Measurements from ENCODE around the gene ARHGAP21. TPM values are rescaled to one million over a fixed set of nuclear protein-coding genes. Genes with fewer than 3 reads are reported as not detected.
"Not testable (repeated sequence)": the region's sequence is repeated elsewhere in the genome, so short reads cannot be mapped to it uniquely, and the experiment has no call there.

The ARHGAP21 gene
- total RNA-seq = 10 to 100 TPM; 18.4 to 27.2 TPM

DNA sequence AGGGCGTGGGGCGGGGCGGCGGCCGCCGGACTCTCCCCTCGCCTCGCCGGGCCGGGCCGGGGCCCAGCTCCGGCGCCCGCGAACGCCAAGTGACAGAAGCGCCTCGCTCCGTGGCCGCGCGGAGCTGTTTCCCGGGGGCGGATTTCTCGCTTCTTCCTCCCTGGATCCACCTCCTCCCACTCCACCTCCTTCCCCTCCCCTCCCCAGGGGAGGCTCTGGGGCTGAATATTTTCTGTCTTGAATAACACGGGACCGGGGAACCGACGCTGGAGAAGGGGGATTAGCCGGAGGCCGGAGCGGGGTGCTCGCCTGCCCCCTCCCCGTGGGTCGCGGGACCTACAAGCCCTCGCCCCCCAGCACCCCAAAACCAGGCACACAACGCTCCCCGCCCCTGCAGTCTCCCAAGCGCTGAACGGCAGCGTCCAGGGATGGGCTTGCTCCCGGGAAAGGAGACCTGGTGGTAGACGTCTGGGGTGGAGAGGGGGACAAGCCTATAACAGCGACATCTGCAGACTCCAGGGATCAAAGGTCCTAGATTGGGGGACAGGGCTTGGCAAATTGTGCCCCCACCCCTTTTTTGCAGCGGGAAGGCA, at the start of gene ARHGAP21:
TSS of gene ARHGAP21 (minus strand) at position 100 of the 593 bp plus-strand sequence. CDS start 1,988 bp downstream, outside the sequence.
- ATAC-seq = peak; percentile 16 to 28
- Mint-ChIP-seq H3K36me3 (peaks cover 0 to 10% of the 10 kb centered on the region in 2 donors), H3K9me3 (no peaks in the 10 kb centered on the region), H3K27ac (peak within 1 kb of the TSS; percentile 85 to 88)
- DNase-seq (ENCODE audit: low spot score in 2 of 2) = peak; percentile 47 to 61

DNA sequence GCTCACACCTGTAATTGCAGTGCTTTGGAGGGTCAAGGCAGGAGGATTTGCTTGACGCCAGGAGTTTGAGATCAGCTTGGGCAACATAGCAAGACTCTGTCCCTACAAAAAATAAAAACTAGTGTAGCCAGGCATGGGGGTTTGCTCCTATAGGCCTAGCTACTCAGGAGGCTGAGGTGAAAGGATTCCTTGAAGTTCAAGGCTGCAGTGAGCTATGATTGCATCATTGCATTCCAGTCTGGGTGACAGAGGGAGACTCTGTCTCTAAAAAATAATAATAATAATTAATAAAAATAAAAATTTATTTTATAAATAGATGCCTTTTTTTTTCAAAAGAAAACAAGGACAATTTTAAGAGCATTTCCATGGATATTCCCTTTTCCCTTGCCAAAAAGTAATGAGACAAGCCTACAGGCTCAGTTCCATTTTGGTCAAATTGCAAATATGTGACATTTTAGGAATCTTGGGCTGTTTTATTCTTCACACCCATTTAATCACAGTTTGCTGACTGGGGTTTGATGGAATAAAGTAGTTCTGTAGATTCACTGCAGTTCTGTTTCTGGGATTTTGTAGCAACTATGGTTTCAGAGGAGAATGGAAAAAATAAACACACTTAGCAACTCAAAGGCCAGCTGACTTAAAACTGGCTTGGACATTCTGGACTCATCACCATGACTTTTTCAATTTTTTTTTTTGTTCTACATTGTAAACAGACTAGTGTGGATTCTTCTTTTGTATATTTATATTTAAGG, 48.4 kb upstream of the ARHGAP21 start:
- ATAC-seq (no peak), DNase-seq (ENCODE audit: low spot score in 2 of 2) (no peak)
- Mint-ChIP-seq H3K9me3 (no peaks in the 10 kb centered on the region), H3K27ac (no peak overlapping the region), H3K36me3 (no peaks in the 10 kb centered on the region)

DNA sequence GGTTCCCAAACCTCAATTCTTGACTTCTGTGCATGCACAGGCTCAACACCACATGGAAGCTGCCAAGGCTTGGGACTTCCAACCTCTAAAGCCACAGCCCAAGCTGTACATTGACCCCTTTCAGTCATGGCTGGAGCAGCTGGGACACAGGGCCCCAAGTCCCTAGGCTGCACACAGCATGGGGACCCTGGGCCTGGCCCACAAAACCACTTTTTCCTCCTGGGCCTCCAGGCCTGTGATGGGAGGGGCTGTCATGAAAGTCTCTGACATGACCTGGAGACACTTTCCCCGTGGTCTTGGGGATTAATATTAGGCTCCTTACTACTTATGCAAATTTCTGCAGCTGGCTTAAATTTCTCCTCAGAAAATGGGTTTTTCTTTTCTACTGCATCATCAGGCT, 41.3 kb upstream of the ARHGAP21 start:
- H3K9me3 Mint-ChIP-seq = peaks cover 5 to 11% of the 10 kb centered on the region in 2 donors

DNA sequence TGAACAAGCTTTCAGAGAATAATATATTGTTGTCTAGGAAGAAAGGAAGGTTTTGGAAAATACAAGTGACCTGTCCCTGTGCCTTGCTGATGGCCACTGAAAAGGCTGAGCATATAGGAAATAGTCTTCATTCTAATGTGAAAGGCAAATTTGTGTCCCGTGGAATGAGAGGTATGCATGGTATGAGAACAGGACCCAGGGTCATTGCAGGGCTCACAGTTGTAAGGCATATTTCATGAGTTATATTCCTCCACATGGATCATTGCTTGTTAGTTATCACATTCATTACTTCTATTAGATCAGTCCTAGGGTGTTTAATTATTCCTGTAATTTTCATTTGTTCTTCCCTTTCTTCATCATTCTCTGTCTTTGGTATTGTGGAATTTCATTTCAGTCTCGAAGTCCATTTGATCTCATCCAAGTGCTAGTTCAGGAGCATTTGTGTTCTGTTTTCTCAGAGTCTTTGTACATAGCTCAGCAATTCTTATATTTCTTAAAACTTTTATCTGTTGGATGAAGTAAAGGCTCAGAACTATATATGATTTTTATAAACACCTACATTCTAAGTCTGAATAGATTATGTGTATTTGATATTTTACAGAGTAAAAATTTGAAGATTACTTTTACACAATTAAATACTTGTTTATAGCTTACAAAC, 39.4 kb upstream of the ARHGAP21 start:
- DNase-seq (ENCODE audit: low spot score in 2 of 2) (no peak), ATAC-seq (no peak)
- no peak overlapping the region for H3K27ac Mint-ChIP-seq
- H3K36me3 Mint-ChIP-seq = peaks cover 4 to 7% of the 10 kb centered on the region in 2 donors
- peaks cover 5 to 13% of the 10 kb centered on the region in 2 donors for H3K9me3 Mint-ChIP-seq

More for the DNA sequence above, 41.3 kb upstream of the ARHGAP21 start:
- not testable (repeated sequence) for H3K27ac Mint-ChIP-seq; DNase-seq (ENCODE audit: low spot score in 2 of 2); ATAC-seq; H3K36me3 Mint-ChIP-seq

DNA sequence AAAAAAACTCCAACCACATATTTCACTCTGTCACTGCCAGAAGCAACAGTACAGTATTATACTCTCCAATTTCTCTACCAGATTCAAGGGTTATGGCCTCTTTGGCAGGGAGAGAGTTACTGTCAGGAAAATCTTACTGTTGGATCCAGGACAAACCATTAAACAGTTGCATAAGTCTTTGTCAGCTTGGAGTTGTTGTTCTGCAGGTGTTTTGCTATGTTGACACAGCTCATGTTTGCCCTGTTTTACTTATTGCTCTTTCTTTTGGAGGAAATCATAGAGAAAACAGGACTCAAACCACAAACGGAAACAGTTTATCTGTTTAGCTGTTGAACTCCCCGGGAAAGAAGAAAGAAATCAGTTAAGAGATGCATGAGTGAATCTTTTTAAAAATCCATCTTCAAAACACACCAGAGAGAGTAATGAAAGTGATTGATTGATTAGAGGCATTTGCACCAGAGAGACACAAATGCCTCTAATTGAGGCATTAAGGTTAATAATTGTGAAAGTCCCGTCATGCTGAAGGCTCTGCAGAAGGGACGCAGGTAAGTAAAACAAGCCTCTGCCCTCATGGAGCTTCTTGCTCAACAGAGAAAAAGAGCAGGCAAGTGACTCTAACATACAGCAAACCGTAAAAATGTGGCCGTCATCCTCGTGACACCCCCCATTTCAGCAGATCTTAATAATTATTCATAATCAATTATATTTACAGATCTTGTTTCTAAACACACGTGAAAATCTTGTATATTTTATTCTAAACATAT, 38.7 kb upstream of the ARHGAP21 start:
- Mint-ChIP-seq H3K9me3 (peaks cover 5 to 17% of the 10 kb centered on the region in 2 donors), H3K36me3 (peaks cover 4 to 7% of the 10 kb centered on the region in 2 donors), H3K27ac (no peak overlapping the region)
- no peak for DNase-seq (ENCODE audit: low spot score in 2 of 2)
- ATAC-seq = no peak

DNA sequence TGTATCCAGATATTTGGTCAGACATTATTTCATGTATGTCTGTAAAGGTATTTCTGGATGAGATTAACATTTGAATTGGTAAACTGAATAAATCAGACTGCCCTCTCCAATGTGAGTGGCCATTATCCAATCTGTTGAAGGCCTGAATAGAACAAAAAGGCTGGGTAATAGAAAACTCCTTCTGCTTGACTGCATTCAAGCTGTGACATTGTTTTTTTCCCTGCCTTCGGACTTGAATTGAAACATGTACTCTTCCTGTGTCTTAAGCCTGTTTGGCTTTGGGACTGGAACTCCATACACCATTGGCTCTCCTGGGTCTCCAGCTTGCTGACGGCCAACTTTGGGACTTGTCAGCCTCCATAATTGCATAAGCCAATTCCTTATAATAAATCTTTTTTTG, 36.0 kb upstream of the ARHGAP21 start:
- Mint-ChIP-seq H3K9me3 (peaks cover 0 to 12% of the 10 kb centered on the region in 2 donors), H3K36me3 (no peaks in the 10 kb centered on the region)

DNA sequence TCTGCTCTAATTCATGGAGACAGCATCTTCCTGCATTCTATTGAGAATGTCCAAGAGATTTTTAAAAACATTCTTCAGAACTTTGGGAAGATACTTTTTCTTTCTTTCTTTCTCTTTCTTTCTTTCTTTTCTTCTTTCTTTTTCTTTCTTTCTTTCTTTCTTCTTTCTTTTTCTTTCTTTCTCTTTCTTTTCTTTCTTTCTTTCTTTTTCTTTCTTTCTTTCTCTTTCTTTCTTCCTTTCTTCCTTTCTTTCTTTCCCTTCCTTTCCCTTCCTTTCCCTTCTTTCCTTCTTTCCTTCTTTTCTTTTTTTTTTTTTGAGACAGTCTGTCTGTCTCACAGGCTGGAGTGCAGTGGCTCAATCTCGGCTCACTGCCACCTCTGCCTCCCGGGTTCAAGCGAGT, 34.6 kb upstream of the ARHGAP21 start:
- not testable (repeated sequence) for H3K36me3 Mint-ChIP-seq; ATAC-seq; DNase-seq (ENCODE audit: low spot score in 2 of 2); H3K27ac Mint-ChIP-seq
- H3K9me3 Mint-ChIP-seq = peaks cover 0 to 12% of the 10 kb centered on the region in 2 donors

More for the DNA sequence above, 36.0 kb upstream of the ARHGAP21 start:
- no peak for ATAC-seq
- no peak for DNase-seq (ENCODE audit: low spot score in 2 of 2)
- no peak overlapping the region for H3K27ac Mint-ChIP-seq

DNA sequence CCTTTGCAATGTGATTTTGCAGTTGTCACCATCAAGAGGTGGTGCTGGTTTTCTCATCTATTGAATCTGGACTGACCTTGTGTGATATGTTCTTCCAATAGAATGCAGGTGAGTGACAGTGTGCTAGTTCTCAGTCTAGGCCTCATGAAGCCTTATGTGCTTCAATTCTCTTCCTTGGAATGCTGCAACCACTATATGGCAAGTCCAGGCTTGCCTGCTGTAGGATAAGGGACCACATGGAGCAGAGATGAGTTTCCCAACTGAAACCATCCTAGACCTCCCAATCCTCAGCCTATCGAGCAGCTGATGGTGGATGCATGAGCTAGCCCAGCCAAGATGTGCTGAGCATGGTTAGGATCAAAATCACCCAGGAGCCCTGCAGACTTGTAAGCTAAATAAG, 32.6 kb upstream of the ARHGAP21 start:
- Mint-ChIP-seq H3K27ac (no peak overlapping the region), H3K36me3 (no peaks in the 10 kb centered on the region), H3K9me3 (peaks cover 0 to 12% of the 10 kb centered on the region in 2 donors)
- no peak for DNase-seq (ENCODE audit: low spot score in 2 of 2)
- ATAC-seq = no peak

DNA sequence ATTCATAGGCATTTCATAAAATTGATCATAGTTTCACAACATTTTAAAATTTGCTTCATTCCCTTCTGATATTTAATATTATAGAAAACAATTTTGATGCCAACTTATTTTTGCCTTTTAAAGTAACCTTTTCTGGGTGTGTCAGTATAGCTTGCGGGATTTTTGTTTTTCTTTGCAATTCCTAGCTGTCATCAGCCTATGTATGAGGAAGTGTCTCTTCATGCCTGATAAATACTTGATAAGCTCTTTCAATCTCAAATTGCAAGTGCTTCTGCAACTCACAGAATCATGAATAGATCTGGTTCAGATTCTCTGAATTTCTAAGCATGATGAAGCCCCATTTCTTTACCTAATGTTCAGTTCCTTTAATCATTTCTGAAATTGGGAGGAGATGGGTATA, 28.0 kb upstream of the ARHGAP21 start:
- Mint-ChIP-seq H3K36me3 (no peaks in the 10 kb centered on the region), H3K27ac (no peak overlapping the region), H3K9me3 (no peaks in the 10 kb centered on the region)
- DNase-seq (ENCODE audit: low spot score in 2 of 2) = no peak
- ATAC-seq = no peak

DNA sequence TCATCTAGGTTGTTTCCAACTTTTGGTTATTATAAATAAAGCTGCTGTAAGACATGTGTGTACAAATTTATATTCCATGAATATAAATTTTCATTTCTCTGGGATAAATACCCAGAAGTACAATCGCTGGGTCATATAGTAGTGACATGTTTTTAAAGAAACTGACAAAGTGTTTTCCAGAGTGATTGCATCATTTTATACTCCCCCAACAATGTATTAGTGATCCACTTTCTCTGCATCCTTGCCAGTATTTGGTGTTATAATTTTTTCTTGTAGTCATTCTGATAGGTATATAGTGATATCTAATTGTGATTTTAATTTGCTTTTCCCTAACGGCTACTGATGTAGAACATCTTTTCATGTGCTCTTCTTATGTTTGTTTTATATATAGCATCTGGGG, 27.0 kb upstream of the ARHGAP21 start:
- Mint-ChIP-seq H3K9me3 (no peaks in the 10 kb centered on the region), H3K27ac (no peak overlapping the region), H3K36me3 (no peaks in the 10 kb centered on the region)
- ATAC-seq (no peak), DNase-seq (ENCODE audit: low spot score in 2 of 2) (no peak)

DNA sequence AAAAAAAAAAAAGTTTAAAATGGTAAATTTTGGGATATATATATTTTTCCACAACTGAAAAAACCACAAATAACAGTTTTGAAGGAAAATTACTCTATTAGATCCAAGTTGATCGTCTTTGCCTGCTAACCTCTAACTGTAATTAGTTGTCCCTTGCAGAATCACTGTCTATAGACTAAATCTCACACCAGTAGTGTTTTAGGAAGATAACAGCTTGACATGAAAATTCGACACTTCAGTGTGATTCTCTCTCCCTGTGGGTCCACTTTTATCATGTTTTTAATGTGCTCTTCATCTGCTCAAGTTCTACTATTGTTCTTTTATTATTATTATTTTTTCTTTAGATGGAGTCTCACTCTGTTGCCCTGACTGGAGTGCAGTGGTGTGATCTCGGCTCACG, 24.5 kb upstream of the ARHGAP21 start:
- H3K36me3 Mint-ChIP-seq = no peaks in the 10 kb centered on the region
- no peak for DNase-seq (ENCODE audit: low spot score in 2 of 2)
- ATAC-seq = no peak
- H3K27ac Mint-ChIP-seq = no peak overlapping the region
- no peaks in the 10 kb centered on the region for H3K9me3 Mint-ChIP-seq

DNA sequence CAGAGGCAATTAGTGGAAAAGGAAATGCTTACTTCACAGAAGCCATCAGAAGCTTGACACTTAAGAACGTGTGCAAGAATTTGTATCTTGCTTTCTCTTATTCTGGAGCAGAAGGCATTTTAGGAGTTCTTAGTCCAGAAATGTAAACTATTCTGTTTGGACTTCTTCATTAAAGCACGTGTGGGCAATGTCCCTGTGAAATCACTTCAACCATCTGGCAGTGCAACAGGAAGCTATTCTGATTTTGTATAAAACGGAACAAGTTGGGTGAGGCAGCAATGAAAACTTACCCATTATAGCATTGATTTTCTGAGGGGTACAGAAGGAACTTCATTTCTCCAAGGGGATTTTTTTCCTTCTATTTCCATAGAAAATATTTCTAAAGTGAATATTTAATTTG, 21.3 kb upstream of the ARHGAP21 start:
- Mint-ChIP-seq H3K36me3 (peaks cover 0 to 4% of the 10 kb centered on the region in 2 donors), H3K27ac (no peak overlapping the region), H3K9me3 (no peaks in the 10 kb centered on the region)
- no peak for DNase-seq (ENCODE audit: low spot score in 2 of 2)
- ATAC-seq = no peak

DNA sequence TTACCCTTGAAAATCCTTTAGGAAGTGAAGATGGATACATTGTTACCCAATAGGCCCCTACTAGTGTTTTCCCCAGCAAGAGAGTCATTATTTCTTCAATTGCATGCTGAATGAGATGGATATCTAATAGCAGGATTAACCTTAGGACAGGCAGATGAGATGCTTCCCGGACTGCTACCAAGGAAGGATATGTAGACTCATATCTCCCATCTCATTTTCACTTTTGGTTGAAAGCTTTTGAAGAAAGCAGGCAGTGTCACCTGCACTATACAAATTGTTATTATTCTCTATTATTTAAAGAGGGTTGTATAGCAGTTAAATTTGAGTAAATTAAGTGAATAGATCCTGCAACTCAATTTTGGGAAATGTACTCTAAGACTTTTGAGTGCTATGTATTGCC, 17.0 kb upstream of the ARHGAP21 start:
- Mint-ChIP-seq H3K27ac (no peak overlapping the region), H3K36me3 (peaks cover 0 to 5% of the 10 kb centered on the region in 2 donors)
- ATAC-seq = no peak

DNA sequence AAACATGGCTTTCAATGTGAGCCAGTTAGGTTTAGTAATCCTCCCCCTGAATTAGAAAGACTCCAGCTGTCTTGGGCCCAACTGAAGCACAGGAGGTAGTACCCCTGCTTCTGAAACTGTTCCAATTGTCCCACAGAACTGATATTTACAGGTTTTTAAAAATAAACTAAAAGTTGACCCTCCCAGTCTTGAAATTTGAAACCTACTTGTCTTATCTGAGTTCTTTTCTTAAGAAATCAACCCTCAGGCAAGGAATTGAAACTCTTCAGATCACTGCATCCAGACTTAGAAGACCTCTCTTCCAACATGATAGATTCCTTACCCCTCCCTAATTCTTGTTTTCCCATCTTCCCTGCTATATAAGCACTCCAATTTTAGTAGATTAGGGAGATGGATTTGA, 13.3 kb upstream of the ARHGAP21 start:
- Mint-ChIP-seq H3K36me3 (peaks cover 0 to 5% of the 10 kb centered on the region in 2 donors), H3K27ac (no peak overlapping the region), H3K9me3 (no peaks in the 10 kb centered on the region)
- DNase-seq (ENCODE audit: low spot score in 2 of 2) = no peak
- ATAC-seq = no peak

More for the DNA sequence above, 17.0 kb upstream of the ARHGAP21 start:
- H3K9me3 Mint-ChIP-seq = no peaks in the 10 kb centered on the region
- no peak for DNase-seq (ENCODE audit: low spot score in 2 of 2)

DNA sequence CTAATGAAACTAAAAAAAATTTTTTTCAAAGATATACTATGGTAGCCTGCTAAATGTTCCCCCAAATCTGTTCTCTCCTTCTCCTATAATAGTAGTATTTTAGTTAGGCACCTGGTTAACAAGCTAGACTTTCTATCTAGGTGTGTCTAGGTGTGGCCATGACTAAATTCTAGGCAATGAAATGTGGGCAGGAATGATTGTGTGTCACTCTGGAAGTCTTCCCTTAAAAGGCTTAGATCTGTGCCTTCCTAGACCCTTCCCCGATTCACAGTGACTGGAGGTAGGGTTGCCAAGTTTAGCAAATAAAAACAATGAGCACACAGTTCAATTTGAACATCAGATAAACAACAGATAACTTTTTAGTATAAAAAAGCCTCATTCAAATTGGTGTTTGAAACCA, 8.3 kb upstream of the ARHGAP21 start:
- H3K9me3 Mint-ChIP-seq = no peaks in the 10 kb centered on the region
- no peaks in the 10 kb centered on the region for H3K36me3 Mint-ChIP-seq
- no peak overlapping the region for H3K27ac Mint-ChIP-seq
- no peak for ATAC-seq
- DNase-seq (ENCODE audit: low spot score in 2 of 2) = no peak

DNA sequence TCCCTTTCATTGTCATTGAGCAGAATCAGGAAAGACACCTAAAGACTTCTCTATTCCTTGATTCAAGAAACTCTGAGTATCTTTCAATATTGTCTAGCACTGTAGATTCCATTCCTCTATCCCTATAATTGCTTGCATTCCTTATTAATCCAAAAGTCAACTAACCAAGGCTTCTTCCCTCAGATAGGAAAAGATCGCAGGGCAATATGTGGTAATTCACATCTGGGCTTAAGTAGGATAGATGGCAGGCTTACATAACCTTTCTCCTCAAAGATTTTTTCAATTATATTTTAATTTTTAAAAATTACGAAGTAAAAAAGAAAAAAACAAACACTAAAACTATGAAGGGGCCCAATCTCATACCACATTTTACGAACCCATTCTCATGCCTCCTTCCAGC, 7.1 kb upstream of the ARHGAP21 start:
- Mint-ChIP-seq H3K9me3 (no peaks in the 10 kb centered on the region), H3K27ac (no peak overlapping the region), H3K36me3 (no peaks in the 10 kb centered on the region)
- ATAC-seq (no peak), DNase-seq (ENCODE audit: low spot score in 2 of 2) (no peak)

DNA sequence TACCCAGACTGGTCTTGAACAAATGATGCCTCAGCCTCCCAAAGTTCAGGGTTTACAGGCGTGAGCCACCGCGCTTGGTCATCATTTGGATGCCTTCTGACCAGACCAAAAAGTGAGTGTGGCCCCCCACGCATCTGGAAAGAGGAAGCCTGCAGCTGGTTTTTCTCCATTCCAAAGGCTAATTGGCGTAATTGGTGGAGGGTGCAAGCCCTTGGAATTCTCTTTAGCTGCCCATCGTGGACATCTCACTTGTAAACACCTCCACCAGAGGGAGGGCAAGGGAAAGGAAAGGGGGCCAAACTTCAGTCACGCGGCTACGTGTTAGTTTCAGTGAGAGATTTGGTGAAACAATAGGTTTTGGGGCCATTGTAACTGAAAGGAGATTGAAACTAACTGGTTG, 4.1 kb upstream of the ARHGAP21 start:
- Mint-ChIP-seq H3K36me3 (no peaks in the 10 kb centered on the region), H3K27ac (no peak overlapping the region), H3K9me3 (no peaks in the 10 kb centered on the region)
- DNase-seq (ENCODE audit: low spot score in 2 of 2) = no peak
- no peak for ATAC-seq

Measured in activated naive CD4-positive, alpha-beta T cell treated with anti-CD3 and anti-CD28 coated beads, Interleukin-2, amount 50 U/mL, for 72 hours (primary cell).